ENCODE data around the gene MUTYH.

DNA sequence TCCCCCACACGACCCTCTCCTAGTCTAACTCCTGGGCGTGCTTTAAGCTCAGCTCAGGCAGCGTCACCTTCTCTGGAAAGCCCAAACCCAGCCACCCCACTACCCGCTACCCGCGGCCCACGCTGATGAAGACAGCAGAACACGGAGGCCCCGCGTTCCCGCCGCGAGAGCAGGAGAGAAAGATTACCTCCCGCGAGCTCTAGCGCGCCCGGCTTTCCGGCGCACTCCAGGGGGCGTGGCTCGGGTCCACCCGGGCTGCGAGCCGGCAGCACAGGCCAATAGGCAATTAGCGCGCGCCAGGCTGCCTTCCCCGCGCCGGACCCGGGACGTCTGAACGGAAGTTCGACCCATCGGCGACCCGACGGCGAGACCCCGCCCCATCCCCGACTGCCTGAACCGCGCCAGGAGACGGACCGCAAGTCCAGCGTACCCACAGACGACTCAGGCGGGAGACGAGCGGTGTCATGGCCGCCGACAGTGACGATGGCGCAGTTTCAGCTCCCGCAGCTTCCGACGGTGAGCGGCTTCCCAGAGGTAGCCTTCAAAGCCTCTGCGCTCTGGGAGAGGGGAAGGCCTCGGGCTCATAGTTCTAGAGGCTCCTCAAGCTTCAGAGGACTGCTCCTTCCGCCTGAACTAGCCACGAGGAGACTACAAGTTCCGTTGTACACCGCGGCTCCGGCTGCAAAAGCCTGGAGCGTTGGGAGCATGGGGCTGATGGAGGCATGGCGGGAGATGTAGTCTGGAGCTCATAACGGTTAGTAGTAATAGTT is at the start of gene MUTYH, which contains the start of gene TOE1:
- TF ChIP-seq POLR2A (IDR thresholded peaks at IDR 0.05; ENCODE audit: low read length) (peak; percentile 78), FOXS1 (CRISPR knock-in tag; IDR thresholded peaks at IDR 0.05) (no peak), ESRRA (IDR thresholded peaks at IDR 0.05; ENCODE audit: borderline replicate concordance, low read length) (no peak), EP300 (IDR thresholded peaks at IDR 0.05) (no peak), CBX2 (IDR thresholded peaks at IDR 0.05; ENCODE audit: borderline replicate concordance, low read depth) (no peak), CHD4 (IDR thresholded peaks at IDR 0.05; ENCODE audit: borderline replicate concordance) (no peak), CHD2 (IDR thresholded peaks at IDR 0.05; ENCODE audit: low read length, partially characterized antibody) (peak; percentile 38), HOXB5 (CRISPR knock-in tag; IDR thresholded peaks at IDR 0.05) (no peak), EHMT2 (IDR thresholded peaks at IDR 0.05; ENCODE audit: low read depth) (no peak), NR3C1 (IDR thresholded peaks at IDR 0.05) (no peak), GATA3 (IDR thresholded peaks at IDR 0.05; ENCODE audit: borderline replicate concordance) (no peak)
- TF ChIP-seq, protein P1, sequence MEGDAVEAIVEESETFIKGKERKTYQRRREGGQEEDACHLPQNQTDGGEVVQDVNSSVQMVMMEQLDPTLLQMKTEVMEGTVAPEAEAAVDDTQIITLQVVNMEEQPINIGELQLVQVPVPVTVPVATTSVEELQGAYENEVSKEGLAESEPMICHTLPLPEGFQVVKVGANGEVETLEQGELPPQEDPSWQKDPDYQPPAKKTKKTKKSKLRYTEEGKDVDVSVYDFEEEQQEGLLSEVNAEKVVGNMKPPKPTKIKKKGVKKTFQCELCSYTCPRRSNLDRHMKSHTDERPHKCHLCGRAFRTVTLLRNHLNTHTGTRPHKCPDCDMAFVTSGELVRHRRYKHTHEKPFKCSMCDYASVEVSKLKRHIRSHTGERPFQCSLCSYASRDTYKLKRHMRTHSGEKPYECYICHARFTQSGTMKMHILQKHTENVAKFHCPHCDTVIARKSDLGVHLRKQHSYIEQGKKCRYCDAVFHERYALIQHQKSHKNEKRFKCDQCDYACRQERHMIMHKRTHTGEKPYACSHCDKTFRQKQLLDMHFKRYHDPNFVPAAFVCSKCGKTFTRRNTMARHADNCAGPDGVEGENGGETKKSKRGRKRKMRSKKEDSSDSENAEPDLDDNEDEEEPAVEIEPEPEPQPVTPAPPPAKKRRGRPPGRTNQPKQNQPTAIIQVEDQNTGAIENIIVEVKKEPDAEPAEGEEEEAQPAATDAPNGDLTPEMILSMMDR (IDR thresholded peaks at IDR 0.05) = no peak
- TF ChIP-seq, protein P2, sequence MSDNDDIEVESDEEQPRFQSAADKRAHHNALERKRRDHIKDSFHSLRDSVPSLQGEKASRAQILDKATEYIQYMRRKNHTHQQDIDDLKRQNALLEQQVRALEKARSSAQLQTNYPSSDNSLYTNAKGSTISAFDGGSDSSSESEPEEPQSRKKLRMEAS (IDR thresholded peaks at IDR 0.05) = peak; percentile 77
- TF ChIP-seq, protein P3, sequence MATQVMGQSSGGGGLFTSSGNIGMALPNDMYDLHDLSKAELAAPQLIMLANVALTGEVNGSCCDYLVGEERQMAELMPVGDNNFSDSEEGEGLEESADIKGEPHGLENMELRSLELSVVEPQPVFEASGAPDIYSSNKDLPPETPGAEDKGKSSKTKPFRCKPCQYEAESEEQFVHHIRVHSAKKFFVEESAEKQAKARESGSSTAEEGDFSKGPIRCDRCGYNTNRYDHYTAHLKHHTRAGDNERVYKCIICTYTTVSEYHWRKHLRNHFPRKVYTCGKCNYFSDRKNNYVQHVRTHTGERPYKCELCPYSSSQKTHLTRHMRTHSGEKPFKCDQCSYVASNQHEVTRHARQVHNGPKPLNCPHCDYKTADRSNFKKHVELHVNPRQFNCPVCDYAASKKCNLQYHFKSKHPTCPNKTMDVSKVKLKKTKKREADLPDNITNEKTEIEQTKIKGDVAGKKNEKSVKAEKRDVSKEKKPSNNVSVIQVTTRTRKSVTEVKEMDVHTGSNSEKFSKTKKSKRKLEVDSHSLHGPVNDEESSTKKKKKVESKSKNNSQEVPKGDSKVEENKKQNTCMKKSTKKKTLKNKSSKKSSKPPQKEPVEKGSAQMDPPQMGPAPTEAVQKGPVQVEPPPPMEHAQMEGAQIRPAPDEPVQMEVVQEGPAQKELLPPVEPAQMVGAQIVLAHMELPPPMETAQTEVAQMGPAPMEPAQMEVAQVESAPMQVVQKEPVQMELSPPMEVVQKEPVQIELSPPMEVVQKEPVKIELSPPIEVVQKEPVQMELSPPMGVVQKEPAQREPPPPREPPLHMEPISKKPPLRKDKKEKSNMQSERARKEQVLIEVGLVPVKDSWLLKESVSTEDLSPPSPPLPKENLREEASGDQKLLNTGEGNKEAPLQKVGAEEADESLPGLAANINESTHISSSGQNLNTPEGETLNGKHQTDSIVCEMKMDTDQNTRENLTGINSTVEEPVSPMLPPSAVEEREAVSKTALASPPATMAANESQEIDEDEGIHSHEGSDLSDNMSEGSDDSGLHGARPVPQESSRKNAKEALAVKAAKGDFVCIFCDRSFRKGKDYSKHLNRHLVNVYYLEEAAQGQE (IDR thresholded peaks at IDR 0.05) = peak; percentile 48

All from A549 (cell line).